Breast epithelium (tissue), 3 donors: ENCODE results near the gene VSTM2L.

Source experiments
- POLR2AphosphoS5 ChIP-seq, 3 donors: sonication (generic); formaldehyde crosslinking; IDR thresholded peaks; one replicate each; pipeline ENCODE4 v1.6.1; 2017; ENCODE audit warnings: antibody characterized with exemption in 3 of 3
- TF ChIP-seq, protein P1 (sequence below), 3 donors: fragments of 450-650 bp; IDR thresholded peaks; one replicate each; pipeline ENCODE4 v1.5.1; 2016 to 2017; ENCODE audit warnings: antibody characterized with exemption in 3 of 3, mild to moderate bottlenecking in 3 of 3, moderate library complexity in 3 of 3

DNA sequence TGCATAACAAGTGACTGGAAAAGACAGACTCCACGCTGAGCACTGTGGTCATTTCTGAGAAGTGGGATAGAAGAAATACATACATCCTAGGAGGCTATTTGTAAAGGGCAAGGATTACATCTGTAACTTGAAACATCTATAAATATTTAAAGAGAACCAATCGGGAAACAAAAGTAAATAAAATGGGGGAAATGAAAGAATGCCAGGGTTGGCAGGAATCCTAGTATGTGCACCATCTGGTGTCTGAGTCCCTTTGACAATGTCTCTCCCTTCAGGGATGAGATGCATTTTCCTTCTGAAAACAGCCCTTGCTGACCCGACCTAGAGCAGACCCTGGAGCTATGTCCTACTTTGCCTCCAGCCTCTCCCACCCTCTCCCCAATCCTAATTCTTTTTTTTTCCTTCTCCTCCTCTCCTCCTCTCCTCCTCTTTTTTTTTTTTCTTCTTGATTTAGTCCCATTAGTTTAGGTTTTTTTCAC lies 53.2 kb downstream of the VSTM2L start:
- no peak for TF ChIP-seq POLR2AphosphoS5 (IDR thresholded peaks at IDR 0.05)
- TF ChIP-seq, protein P1, sequence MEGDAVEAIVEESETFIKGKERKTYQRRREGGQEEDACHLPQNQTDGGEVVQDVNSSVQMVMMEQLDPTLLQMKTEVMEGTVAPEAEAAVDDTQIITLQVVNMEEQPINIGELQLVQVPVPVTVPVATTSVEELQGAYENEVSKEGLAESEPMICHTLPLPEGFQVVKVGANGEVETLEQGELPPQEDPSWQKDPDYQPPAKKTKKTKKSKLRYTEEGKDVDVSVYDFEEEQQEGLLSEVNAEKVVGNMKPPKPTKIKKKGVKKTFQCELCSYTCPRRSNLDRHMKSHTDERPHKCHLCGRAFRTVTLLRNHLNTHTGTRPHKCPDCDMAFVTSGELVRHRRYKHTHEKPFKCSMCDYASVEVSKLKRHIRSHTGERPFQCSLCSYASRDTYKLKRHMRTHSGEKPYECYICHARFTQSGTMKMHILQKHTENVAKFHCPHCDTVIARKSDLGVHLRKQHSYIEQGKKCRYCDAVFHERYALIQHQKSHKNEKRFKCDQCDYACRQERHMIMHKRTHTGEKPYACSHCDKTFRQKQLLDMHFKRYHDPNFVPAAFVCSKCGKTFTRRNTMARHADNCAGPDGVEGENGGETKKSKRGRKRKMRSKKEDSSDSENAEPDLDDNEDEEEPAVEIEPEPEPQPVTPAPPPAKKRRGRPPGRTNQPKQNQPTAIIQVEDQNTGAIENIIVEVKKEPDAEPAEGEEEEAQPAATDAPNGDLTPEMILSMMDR (IDR thresholded peaks at IDR 0.05), result no peak
